GM13977 (cell line): ENCODE data around the gene IPCEF1.

Source experiments
- DNase-seq: peaks from one replicate; pipeline ENCODE4 v3.0.0; 2012; ENCODE audit warnings: low spot score
- in situ Hi-C: fragments of 300-500 bp; cut with MboI; formaldehyde crosslinking; loops from one replicate; pipeline ENCODE4 v1.12.0; 2022; ENCODE audit warnings: low sequenced_read_pairs, low pct_unique_long_range_greater_than_20kb, mixed read lengths, inconsistent platforms; ENCODE audit not compliant: unreplicated experiment
- TF ChIP-seq, protein P1 (sequence below): IDR thresholded peaks from 2 replicates; pipeline ENCODE4 v1.5.1; 2012; ENCODE audit warnings: mild to moderate bottlenecking, control low read depth; ENCODE audit not compliant: insufficient read depth; ENCODE audit errors: extremely low read depth, missing control alignments

The IPCEF1 gene

DNA sequence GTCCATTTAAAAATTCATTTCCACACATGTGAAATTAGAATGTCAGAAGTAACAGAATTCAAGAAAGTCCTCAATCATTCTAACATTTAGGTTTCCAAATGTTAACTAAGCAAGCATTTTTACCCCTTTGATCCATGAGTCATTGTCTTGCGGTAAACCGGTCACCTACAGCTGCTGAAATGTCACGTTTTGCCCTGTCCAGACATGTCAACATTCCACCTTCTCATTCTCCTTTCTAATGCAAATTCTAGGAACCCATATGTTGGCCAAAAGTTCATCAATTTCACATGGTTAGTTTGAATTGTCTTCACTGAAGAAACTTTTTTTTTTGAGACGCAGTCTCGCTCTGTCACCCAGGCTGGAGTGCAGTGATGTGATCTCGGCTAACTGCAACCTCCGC is 117.2 kb downstream of the IPCEF1 start:
- TF ChIP-seq, protein P1, sequence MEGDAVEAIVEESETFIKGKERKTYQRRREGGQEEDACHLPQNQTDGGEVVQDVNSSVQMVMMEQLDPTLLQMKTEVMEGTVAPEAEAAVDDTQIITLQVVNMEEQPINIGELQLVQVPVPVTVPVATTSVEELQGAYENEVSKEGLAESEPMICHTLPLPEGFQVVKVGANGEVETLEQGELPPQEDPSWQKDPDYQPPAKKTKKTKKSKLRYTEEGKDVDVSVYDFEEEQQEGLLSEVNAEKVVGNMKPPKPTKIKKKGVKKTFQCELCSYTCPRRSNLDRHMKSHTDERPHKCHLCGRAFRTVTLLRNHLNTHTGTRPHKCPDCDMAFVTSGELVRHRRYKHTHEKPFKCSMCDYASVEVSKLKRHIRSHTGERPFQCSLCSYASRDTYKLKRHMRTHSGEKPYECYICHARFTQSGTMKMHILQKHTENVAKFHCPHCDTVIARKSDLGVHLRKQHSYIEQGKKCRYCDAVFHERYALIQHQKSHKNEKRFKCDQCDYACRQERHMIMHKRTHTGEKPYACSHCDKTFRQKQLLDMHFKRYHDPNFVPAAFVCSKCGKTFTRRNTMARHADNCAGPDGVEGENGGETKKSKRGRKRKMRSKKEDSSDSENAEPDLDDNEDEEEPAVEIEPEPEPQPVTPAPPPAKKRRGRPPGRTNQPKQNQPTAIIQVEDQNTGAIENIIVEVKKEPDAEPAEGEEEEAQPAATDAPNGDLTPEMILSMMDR = no peak
- DNase-seq = no peak
- in situ Hi-C loops = no loop called here

DNA sequence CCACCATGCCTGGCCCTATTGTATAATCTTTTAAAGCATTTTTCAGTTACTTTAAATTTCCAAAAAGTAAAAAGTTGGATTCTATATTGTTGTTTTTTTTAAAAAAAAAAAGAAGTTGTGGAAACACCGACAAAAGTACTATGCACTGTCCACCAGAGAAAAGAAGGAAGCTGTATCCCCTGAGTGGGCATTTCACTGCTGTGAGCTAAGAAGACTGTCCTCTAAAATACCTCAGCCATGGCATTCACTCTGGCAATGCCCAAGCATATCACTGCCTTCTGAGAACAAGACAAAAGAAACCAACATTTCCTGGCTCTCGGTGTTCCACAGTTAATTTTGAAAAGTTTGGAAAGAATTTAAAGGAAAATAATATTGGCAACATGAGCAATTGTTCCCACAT is 117.8 kb downstream of the IPCEF1 start:
- in situ Hi-C loops = no loop called here
- TF ChIP-seq, protein P1 = no peak
- no peak for DNase-seq

DNA sequence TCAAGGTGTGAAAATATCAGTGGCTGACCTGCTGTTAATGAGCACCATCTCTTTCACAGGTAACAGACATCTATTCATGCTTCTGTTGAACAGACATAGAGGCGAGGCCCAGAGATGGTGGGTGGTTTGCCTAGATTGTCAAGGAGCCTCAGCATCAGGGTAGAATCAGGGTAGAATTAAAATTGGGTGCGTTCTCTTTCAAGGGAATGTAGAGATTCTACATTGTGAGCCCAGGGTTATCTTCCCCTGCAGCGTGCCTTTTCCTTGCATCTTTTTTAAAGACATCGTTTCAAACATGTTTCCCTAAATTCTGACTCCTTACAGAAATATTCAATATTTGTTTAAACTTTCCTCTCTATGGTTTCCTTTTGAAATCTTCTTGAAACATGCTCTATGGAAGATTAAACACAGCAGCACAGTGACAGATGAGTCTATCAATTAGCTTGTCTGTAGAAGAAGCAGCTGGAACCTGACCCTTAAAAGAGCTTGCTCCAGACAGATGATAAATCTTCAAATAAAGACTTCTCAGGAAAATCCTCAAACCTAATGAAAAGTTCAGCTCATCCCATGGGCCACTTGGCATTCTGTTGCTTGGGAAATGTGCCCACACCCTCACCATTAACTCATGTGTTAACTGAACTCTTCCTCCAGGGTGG is 119.8 kb downstream of the IPCEF1 start:
- no peak for DNase-seq
- TF ChIP-seq, protein P1 = no peak
- in situ Hi-C loops = no loop called here

DNA sequence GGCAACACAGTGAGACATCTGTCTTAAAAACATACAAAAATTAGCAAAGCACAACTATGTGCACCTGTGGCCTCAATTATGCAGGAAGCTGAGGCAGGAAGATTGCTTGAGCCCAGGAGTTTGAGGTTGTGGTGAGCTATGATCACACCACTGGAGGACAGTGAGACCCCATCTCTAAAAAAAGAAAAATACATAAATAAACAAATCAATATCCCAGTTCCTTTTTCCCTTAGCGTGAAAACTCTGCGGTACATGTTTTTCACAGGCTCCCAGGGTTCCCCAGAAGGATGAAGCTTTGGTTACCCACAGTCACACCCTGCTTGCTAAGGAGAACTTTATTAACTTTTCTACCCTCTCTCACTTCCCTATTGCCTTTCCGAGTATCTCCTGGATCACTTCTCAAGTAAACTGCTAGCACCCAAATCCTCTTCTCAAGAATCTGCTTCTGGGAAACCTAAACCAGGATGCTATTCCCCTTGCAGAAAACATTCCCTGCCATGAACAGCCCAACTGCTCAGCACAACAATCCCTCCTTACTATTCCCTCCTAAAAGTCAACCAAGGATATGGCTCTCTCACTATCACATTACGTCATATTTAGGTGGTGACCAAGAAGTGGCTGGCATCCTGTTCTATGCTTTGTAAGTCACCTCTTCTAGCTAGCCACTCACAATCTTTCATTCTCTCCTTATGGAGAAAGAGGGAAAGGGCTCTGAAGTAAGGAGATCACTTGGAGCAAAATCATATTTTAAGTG is 122.4 kb downstream of the IPCEF1 start:
- in situ Hi-C loops = no loop called here

DNA sequence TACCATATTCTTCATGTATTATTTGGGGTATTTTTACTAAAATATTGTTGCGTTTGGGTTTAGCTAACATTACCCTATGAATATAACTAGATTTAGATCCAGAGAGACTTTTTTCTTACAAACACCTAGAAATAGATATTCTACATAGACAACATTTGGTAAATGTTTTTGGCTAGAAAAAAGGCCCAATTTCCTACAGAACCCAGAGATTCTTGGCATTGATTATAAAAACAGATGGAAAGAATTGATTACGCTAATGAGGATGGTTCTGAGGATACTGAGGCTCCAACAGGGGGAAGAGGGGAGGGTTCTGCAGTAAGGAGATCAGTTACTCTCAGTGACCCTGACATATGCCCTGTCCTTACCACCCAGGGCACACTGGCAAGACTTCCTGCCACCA is 123.2 kb downstream of the IPCEF1 start:
- no peak for DNase-seq
- in situ Hi-C loops = no loop called here
- TF ChIP-seq, protein P1 = no peak

More for the DNA sequence above, 122.4 kb downstream of the IPCEF1 start:
- DNase-seq = no peak
- TF ChIP-seq, protein P1 = no peak

DNA sequence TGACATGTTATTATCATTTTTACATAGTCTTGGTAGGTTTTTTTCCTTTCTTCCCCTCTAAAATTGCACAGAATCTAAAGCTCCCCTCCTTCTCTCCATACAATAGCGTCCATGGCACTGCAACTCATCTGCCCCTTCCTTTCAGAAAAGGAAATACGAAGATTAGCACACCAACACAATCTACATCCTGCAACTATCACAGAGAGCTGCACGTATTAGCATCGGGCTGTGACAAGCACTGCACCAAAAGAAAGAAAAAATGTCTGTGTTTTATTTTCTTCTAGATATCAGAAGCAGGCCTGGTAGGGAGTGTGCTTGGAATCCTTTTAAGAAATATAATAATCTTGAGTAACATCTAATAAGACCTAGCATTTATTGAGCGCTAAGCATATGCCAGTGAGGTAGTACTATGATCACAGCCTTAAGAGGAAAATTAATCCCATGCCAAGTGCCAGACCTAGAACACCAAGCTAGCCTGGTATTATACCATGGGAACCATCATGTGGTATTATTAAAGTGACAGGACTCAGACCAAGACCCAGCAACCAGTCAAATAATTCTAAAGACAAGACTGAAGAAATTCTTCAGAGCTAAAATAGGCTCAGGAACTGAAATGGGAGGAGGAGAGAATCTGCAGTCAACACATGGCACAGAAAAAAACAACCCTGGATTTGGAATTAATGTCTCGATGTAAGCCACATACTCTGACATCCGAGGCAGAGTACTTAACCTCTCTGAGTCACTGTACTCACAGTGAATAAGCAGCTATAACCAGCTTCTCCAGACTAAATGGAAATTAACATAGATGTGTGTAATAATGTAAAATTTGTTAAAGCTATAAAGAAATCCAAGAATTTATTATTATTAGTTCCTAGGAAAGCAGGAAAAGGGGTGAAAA is 124.3 kb downstream of the IPCEF1 start:
- no peak for DNase-seq
- in situ Hi-C loops = no loop called here
- TF ChIP-seq, protein P1 = no peak
